ENCODE results near the gene CDH23. TPM values are rescaled to one million over a fixed set of nuclear protein-coding genes. Genes with fewer than 3 reads are reported as not detected.

Gene CDH23
- total RNA-seq, 4 donors from 2014 or later: 7.1 to 56.2 (median 25.4) TPM

DNA sequence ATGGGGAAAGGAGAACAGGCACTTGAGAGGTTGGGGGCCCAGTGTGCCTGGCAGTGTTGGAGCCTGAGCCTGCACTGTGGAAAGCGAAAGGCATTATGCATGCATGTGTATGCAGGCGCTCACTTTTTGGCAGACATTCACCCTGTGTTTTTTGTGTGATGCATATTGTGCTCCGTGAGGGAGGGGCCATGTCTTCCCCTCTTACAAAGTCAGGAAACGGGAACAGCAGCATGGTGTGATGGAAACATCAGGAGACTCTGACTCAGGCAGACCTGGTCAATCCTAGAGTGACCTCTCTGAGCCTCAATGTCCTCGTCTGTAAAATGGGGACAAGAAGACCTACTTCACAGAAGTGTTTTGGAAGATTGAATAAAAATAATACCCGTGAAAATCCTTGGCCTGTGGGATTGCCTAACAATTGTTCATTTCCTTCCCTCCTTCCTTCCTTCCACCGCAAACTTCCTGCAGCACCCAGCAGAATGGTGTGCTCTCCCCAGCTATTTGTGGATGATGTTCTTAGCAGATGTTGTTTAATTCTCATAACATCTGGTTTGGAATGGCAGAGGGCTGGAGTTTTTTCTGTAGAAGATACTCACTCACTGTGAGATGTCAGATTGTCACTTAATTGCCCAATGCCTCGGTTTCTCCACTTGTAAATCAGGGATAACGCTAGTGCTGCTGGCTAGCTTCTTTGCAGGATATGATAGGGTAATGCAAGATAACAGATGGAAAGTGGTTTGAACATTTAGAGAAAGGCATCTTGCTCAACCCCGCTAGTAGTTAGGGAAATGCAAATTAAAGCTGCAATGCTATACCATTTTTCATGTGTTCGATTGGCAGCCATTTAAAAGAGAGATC is 39.8 kb downstream of the CDH23 start:
- intact Hi-C loops (cut with DNase I; ENCODE audit: low total_unique reads): no loop called here
- Histone ChIP-seq H3K9me3 (no peaks in the 10 kb centered on the region), H3K4me1 (no peaks in the 10 kb centered on the region), H3K4me3 (no peak overlapping the region), H3K36me3 (no peaks in the 10 kb centered on the region), H3K27ac (no peak overlapping the region), H3K27me3 (no peaks in the 10 kb centered on the region)
- no peak for DNase-seq
- no peak for TF ChIP-seq POLR2A (IDR thresholded peaks at IDR 0.05)
- TF ChIP-seq, protein P1, sequence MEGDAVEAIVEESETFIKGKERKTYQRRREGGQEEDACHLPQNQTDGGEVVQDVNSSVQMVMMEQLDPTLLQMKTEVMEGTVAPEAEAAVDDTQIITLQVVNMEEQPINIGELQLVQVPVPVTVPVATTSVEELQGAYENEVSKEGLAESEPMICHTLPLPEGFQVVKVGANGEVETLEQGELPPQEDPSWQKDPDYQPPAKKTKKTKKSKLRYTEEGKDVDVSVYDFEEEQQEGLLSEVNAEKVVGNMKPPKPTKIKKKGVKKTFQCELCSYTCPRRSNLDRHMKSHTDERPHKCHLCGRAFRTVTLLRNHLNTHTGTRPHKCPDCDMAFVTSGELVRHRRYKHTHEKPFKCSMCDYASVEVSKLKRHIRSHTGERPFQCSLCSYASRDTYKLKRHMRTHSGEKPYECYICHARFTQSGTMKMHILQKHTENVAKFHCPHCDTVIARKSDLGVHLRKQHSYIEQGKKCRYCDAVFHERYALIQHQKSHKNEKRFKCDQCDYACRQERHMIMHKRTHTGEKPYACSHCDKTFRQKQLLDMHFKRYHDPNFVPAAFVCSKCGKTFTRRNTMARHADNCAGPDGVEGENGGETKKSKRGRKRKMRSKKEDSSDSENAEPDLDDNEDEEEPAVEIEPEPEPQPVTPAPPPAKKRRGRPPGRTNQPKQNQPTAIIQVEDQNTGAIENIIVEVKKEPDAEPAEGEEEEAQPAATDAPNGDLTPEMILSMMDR (IDR thresholded peaks at IDR 0.05): no peak

DNA sequence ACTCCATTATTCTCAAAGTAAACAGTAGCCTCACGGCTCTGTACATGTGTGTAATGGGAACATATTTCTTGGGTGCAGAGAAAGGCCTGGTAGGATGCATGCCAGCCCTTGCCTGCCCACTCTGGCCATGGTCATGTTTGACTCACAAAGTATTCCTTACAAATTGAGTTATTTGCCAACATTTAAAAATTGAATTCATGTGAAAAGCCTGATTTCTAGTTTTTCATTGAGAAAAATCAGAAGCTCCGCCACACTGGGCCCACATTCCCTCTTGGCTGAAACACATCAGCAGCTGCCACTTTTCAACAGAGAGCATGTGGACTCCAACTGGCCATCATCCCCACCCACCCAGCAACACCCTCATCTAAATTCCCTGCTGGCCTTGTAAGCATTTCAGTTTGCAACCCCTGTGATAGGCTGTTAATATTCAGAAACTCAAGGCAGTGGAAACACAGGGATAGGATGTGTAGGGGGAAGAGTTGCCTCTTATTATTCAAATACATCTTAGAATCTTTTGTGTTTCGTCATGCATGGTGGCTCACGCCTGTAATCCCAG is 40.9 kb downstream of the CDH23 start:
- no peak overlapping the region for H3K4me3 ChIP-seq
- no peak overlapping the region for H3K27ac ChIP-seq
- H3K27me3 ChIP-seq: no peaks in the 10 kb centered on the region
- H3K4me1 ChIP-seq: no peaks in the 10 kb centered on the region
- no peaks in the 10 kb centered on the region for H3K36me3 ChIP-seq
- intact Hi-C loops (cut with DNase I; ENCODE audit: low total_unique reads): no loop called here
- DNase-seq: no peak
- H3K9me3 ChIP-seq: no peaks in the 10 kb centered on the region
- TF ChIP-seq, protein P1 (IDR thresholded peaks at IDR 0.05): no peak
- TF ChIP-seq POLR2A (IDR thresholded peaks at IDR 0.05): no peak

DNA sequence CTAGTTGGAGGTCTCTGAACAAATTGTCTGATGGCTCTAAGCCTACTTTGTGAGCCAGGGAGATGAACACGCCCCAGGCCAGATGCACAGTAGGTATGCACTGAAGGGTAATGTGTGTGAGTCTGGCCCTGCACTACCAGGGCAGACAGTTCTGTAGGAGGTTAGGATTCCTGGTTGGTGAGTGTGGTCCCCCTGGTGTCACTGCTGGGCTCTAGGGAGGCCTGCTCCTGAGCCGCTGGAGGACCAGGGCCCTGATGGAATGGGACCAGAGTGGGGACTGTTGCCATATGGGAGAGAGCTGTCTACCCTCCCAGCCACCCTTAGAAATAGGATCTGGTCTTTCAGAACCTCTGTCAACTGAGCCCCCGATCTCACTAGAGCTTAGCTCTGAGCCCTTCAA is 42.0 kb downstream of the CDH23 start:
- Histone ChIP-seq H3K27me3 (no peaks in the 10 kb centered on the region), H3K27ac (no peak overlapping the region), H3K9me3 (no peaks in the 10 kb centered on the region), H3K36me3 (no peaks in the 10 kb centered on the region), H3K4me1 (no peaks in the 10 kb centered on the region), H3K4me3 (no peak overlapping the region)
- TF ChIP-seq POLR2A (IDR thresholded peaks at IDR 0.05): no peak
- TF ChIP-seq, protein P1 (IDR thresholded peaks at IDR 0.05): no peak
- DNase-seq: no peak
- intact Hi-C loops (cut with DNase I; ENCODE audit: low total_unique reads): no loop called here

DNA sequence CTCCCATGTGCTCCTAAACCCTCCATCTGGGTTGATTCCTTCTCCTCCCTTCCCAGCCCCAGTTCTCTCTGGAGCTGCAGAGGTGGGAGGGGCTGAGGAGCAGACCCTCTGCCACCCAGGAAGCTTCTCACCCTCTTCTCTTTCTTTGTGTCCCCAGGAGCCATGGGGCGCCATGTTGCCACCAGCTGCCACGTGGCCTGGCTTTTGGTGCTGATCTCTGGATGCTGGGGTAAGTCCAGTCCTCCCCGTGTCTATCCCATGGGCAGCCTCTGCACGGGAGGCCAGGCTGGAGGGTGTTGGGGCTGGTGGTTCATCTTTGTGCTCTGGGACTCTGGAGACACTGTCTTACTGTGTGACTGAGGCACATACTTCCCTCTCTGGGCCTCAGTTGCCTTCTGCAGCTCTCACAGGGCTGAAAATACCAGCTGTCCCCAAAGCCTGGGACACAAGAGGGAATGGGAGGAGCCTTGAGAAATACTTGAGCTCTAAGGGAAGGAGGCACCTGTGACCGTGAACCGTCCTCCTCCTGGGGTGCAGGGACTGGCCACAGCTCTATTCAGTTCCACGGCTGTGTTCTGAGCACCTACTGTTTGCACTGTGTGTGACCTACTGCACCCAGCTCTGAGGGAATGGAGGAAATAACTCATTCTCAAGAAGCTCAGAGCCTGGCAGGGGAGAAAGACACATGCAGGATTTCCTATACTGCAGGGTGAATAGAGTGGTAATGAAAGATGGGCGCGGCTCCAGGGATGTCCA is 43.1 kb downstream of the CDH23 start:
- H3K4me3 ChIP-seq: no peak overlapping the region
- intact Hi-C loops (cut with DNase I; ENCODE audit: low total_unique reads): no loop called here
- no peak for TF ChIP-seq POLR2A (IDR thresholded peaks at IDR 0.05)
- TF ChIP-seq, protein P1 (IDR thresholded peaks at IDR 0.05): no peak
- no peaks in the 10 kb centered on the region for H3K4me1 ChIP-seq
- no peaks in the 10 kb centered on the region for H3K36me3 ChIP-seq
- DNase-seq: no peak
- no peak overlapping the region for H3K27ac ChIP-seq
- no peaks in the 10 kb centered on the region for H3K27me3 ChIP-seq
- H3K9me3 ChIP-seq: no peaks in the 10 kb centered on the region

All from uterus (tissue), 4 donors.